EL (cell line): Measurements from ENCODE around the gene HSD17B11.
"Not testable (repeated sequence)": the region's sequence is repeated elsewhere in the genome, so short reads cannot be mapped to it uniquely, and the experiment has no call there.

Experiments
- DNase-seq: peaks from one replicate; pipeline ENCODE4 v3.0.0-alpha.2; 2016

The HSD17B11 gene

DNA sequence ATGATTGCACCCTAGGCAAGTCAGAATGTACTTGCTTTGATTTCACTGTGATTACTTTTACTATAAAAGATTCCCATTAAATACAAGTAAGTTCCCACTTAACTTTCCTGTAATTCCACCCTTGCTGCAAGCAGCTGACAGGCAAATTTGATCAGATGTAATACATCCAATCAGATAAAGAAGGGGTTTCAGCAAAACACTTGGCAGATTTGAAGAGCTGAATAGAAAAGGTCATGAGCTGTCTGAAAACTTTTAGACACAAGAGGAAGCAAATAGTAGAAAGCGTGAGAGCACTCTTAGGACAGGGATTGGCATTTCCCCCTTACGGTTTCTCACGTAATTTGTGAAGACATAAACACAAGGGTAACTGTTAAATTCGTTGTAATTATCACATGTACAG, 91.1 kb downstream of the HSD17B11 start:
- DNase-seq = no peak

DNA sequence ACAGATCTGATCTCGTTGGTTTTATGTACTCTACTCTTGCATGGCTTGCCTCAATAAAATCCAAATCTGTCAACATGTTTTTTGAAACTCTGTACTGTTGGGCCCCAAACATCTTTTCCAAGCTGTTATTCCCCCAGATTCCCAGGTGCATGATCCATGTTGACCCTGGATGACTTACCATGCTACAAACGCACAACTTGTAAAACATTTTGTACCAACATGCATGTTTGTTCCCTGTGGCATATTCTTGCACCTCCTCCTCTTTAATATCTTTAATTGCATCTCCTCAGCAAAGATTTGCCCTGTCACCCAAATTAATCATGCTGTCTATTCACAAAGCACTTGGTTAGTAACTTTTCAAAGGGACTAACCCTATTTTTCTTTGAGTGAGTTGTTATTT, 92.6 kb downstream of the HSD17B11 start:
- no peak for DNase-seq

DNA sequence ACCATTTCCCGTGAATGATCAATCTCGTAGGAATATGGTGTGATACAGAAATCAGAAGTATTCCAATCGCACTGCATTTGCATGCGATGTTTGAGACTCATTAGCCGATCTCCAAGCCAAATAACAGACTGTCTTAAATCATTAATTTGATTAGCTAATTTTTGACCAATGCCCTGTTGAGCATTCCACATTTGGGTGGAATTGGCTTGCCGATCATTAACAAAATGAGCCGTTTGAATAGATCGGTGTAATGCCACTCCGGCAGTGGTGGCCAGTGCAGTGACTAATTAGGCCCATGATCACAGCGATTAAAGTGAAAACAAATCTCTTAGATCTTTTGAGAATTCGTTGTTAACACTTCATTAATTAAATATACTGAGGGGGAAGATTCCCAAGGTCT, 96.1 kb downstream of the HSD17B11 start:
- DNase-seq = not testable (repeated sequence)

DNA sequence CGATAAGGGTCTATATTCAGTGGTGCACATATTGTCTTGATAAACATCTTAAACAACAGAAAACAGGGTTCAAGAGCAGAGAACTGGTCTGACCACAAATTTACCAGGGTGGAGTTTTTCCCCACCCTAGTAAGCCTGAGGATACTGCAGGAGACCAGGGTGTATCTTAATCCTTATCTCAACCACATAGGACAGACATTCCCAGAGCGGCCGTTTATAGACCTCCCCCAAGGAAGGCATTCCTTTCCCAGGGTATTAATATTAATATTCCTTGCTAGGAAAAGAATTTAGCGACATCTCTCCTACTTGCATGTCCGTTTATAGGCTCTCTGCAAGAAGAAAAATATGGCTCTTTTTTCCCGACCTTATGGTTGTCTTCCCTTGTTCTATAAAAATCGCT, 97.1 kb downstream of the HSD17B11 start:
- DNase-seq = not testable (repeated sequence)

DNA sequence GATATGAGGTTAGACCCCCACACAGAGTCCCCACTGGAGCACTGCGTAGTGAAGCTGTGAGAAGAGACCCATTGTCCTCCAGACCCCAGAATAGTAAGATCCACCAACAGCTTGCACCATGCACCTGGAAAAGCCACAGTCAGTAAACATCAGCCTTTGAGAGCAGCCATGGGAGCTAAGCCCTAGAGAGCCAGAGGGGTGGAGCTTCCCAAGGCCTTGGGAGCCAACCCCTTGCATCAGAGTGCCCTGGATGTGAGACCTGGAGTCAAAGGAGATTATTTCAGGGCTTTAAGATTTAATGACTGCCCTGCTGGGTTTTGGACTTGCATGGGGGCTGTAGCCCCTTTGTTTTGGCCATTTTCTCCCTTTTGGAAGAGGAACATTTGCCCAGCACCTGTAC, 104.0 kb downstream of the HSD17B11 start:
- no peak for DNase-seq
